Stimulated activated memory B cell treated with anti-CD40 and anti-IgM and Interleukin-4, amounts not matched to agents 10 μg/mL and 1 μg/mL and 100 μg/mL, for 72 hours (primary cell): ENCODE results near the gene ATF4.

ENCODE experiments used
- ATAC-seq: fragments of 150-1000 bp; cut with Tn5 transposase; 2 replicates; pipeline ENCODE4 v1.10.0; 2021
- H3K27ac Mint-ChIP-seq: one replicate; pipeline ENCODE4 v1.8.0; 2022; ENCODE audit warnings: mild to moderate bottlenecking, mixed read lengths
- H3K27me3 Mint-ChIP-seq: one replicate; pipeline ENCODE4 v1.8.0; 2022; ENCODE audit warnings: mixed read lengths
- H3K36me3 Mint-ChIP-seq: one replicate; pipeline ENCODE4 v1.8.0; 2022; ENCODE audit warnings: mixed read lengths
- H3K4me1 Mint-ChIP-seq: one replicate; pipeline ENCODE4 v1.8.0; 2022; ENCODE audit warnings: mixed read lengths
- H3K4me3 Mint-ChIP-seq: one replicate; pipeline ENCODE4 v1.8.0; 2022; ENCODE audit warnings: mild to moderate bottlenecking, moderate library complexity, mixed read lengths
- H3K9me3 Mint-ChIP-seq: one replicate; pipeline ENCODE4 v1.8.0; 2022; ENCODE audit warnings: mixed read lengths

ATF4 gene, protein sequence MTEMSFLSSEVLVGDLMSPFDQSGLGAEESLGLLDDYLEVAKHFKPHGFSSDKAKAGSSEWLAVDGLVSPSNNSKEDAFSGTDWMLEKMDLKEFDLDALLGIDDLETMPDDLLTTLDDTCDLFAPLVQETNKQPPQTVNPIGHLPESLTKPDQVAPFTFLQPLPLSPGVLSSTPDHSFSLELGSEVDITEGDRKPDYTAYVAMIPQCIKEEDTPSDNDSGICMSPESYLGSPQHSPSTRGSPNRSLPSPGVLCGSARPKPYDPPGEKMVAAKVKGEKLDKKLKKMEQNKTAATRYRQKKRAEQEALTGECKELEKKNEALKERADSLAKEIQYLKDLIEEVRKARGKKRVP

DNA sequence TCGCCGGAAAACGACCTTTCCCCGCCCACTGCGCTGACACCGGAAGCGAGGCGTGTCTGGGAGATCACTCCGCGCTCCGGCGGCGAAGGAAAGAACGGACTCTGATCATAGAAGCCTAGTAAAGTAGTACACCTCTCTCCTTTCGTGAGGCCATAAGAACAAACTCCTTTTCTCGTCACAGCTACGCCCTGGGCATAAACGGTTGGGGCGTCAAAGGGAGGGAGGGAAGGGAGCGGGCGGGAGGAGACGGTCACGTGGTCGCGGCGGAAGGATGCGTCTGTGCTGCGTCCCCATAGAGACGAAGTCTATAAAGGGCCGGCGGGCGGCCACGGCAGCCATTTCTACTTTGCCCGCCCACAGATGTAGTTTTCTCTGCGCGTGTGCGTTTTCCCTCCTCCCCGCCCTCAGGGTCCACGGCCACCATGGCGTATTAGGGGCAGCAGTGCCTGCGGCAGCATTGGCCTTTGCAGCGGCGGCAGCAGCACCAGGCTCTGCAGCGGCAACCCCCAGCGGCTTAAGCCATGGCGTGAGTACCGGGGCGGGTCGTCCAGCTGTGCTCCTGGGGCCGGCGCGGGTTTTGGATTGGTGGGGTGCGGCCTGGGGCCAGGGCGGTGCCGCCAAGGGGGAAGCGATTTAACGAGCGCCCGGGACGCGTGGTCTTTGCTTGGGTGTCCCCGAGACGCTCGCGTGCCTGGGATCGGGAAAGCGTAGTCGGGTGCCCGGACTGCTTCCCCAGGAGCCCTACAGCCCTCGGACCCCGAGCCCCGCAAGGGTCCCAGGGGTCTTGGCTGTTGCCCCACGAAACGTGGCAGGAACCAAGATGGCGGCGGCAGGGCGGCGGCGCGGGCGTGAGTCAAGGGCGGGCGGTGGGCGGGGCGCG, at the start of gene ATF4:
ATF4 (plus strand) TSS at position 337 of the 880 bp plus-strand sequence. CDS start 884 bp downstream, outside the sequence.
- peak; percentile 72 for ATAC-seq
- peak within 1 kb of the TSS; percentile 98 for H3K4me3 Mint-ChIP-seq
- H3K4me1 Mint-ChIP-seq = peaks cover 60% of the 10 kb centered on the region
- H3K36me3 Mint-ChIP-seq = peaks cover 58% of the 10 kb centered on the region
- H3K27ac Mint-ChIP-seq = peak within 1 kb of the TSS; percentile 91
- no peaks in the 10 kb centered on the region for H3K27me3 Mint-ChIP-seq
- no peaks in the 10 kb centered on the region for H3K9me3 Mint-ChIP-seq

DNA sequence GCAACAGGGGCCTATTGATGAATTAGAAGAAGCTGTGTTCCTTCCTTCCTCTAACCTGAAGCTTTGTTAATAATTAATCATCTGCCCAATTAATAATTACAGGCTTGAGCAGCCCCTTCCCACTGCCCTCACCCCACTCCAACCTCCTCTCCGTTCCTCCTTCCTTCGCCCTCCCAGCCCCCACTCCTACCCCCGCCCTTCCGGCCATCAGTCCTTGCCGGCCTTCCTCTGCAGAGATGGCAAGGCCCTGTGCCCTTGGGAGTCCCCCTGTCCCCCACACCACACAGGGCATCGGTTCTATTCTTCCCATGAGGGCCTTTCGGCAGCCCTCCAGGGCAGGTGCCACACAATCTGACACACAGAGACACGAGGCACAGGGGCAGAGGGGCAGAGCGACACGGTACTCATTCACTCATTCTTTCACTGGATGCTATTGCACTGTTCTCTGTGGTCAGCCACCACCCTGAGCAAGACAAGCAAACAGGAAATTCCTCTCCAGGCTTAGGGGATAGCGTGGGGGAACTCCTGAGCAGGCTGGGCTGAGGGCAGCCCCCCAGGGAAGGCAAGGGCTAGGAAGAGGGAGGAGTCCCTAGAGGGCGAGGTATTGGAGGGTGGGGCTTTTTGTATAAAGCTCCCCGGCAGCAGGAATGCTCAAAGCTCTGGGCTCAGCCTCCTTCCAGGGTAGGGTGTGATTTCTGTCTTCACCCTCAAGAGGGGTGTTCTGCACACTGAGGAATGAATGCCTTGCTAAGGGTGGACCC, 48.8 kb upstream of the ATF4 start:
- Mint-ChIP-seq H3K4me1 (peaks cover 76% of the 10 kb centered on the region), H3K27me3 (no peaks in the 10 kb centered on the region), H3K27ac (peak overlapping the region; percentile 97), H3K36me3 (no peaks in the 10 kb centered on the region), H3K9me3 (no peaks in the 10 kb centered on the region), H3K4me3 (peak overlapping the region; percentile 53)
- peak; percentile 82 for ATAC-seq

DNA sequence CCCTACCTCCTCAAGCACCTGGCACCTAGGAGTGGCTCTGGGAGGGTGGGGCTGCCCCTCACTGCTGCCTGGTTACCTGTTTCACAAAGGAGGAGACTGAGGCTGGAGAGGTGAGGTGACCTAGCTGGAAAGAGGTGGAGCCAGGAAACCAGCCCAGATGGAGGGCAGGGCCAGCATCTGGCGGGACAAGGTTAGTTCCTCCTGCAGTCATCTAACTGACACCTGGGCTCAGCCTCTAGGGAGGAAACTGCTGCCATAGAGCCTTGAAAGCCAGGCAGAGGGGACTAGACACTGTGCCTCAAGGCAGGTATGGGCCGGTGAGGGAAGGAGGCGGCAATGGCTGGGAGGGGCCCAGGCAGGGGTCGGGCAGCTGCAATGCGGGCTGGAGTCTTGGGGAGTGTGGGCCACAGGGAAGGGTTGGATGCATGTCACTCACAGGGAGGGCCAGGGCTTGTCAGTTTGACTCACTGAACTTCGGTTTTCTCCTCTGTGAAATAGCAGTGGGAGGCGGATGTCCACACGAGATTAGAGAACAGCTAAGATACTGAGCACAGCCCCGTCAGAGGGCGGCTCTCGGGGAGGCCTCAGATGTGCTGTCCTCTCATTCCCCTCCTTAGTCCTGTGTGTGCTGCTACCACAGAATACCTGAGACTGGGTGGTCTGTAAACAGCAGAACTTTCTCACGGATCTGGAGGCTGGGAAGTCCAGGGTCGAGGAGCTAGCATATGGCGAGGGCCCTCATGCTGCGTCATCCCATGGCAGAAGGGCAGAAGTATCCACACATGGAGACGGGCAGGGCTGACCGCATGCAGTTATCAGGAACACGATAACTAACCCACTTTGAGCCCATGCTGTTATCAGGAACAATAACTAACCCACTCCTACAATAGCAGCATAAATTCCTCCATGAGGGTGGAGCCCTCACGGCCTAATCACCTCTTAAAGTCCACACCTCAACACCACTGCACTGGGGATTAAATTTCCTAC, 47.5 kb upstream of the ATF4 start:
- H3K9me3 Mint-ChIP-seq = no peaks in the 10 kb centered on the region
- peak overlapping the region; percentile 97 for H3K27ac Mint-ChIP-seq
- peak; percentile 68 for ATAC-seq
- H3K36me3 Mint-ChIP-seq = peaks cover 12% of the 10 kb centered on the region
- no peaks in the 10 kb centered on the region for H3K27me3 Mint-ChIP-seq
- H3K4me3 Mint-ChIP-seq = peak overlapping the region; percentile 49
- peaks cover 63% of the 10 kb centered on the region for H3K4me1 Mint-ChIP-seq

DNA sequence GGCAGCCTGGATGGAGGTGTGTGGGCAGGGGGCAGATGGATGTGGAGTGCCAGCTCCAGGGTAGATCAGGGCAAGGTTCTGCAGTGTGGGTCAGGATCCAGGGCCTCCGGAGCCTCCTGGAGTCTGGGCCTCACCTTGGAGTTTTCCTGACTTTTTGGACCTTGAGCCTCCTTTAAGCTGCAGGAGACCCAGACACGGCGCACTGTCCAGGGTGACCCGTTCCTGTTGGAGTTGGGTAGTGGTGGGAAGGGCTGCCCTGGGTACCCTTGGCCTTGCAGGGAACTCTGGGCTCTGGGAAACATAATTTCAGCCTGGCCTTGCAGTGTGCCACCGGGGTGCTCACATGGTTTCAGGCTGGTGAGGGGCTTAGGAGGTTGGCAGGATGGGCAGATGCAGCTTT, 46.5 kb upstream of the ATF4 start:
- Mint-ChIP-seq H3K9me3 (no peaks in the 10 kb centered on the region), H3K36me3 (peaks cover 13% of the 10 kb centered on the region), H3K4me3 (no peak overlapping the region), H3K4me1 (peaks cover 53% of the 10 kb centered on the region), H3K27me3 (no peaks in the 10 kb centered on the region), H3K27ac (peak overlapping the region; percentile 97)
- ATAC-seq = no peak

DNA sequence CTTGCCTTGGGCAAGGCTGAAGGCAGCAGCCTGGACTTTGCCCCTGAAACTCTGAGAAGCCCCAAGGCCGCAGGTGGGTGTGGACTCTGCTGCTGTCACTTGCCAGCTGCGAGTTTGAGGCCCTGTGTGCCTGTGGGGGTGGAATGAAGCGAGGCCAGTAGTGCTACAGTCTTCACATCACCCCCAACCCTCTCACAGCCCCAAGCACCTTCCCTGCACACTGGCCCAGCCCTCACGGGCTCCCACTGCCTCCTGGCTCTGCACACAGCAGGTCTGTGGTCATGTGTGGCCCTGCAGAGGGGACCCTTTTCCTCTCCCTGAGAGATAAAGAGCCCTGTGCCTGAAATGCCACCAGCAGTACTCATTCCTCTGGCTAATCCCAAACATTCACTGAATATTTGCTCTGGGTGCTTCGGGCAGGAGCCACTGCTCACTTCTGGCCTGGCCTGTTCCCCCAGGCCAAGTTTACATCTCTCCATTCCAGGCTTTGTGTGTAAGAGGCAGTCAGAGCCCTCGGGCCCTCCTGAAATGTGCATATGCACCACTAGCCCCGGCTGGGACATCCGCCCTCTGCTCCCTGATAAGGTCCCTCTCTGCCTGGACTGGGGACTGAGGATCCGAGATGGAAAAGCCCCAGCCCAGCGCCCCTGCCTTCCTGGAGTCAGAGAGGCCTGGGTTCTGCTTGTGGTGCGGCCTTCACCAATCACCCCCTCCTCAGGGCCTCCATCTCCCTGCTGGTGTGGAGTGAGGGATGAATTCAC, 45.8 kb upstream of the ATF4 start:
- Mint-ChIP-seq H3K4me3 (no peak overlapping the region), H3K27ac (peak overlapping the region; percentile 97), H3K4me1 (peaks cover 50% of the 10 kb centered on the region), H3K27me3 (no peaks in the 10 kb centered on the region), H3K36me3 (peaks cover 13% of the 10 kb centered on the region), H3K9me3 (no peaks in the 10 kb centered on the region)
- ATAC-seq = no peak

DNA sequence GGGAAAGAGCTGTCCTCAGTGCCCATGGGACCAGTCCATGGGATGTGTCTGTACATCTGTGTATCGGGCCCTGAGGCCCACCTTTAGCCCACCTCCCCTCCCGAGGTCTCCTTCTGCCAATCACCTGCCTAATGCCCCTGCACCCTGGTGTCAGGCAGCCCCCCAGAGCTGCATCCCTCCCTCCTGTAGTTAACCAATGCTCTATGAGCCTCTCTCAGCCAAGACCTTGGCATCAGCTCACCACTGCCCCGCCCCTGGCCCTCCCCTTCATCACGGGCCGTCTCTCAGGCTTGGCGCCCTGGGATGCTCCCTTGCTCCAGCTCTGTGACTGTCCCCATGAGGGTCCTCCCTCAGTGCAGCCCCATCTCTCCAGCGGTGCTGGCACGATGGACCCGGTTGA, 45.0 kb upstream of the ATF4 start:
- H3K4me1 Mint-ChIP-seq = peaks cover 49% of the 10 kb centered on the region
- H3K36me3 Mint-ChIP-seq = peaks cover 13% of the 10 kb centered on the region
- H3K27me3 Mint-ChIP-seq = no peaks in the 10 kb centered on the region
- ATAC-seq = no peak
- no peak overlapping the region for H3K4me3 Mint-ChIP-seq
- peak overlapping the region; percentile 19 for H3K27ac Mint-ChIP-seq
- no peaks in the 10 kb centered on the region for H3K9me3 Mint-ChIP-seq

DNA sequence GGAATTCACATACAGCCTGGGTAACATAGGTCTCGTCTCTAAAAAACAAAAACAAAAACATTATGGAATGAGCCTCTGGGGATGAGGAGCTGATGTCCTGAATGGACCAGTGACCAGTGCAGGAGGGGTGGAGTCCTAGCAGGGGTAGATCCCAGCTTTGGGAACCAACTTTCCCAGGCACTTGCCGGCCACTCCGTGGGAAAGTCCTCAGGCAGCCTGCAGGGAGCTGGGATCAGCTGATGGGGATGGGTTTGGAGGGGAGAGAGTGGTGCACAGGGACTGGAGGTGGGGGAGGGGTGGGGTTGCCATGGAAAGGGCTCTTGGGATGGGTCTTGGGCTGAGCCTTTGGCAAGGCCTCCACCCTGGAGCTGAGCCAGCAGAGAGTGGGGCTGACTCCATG, 44.5 kb upstream of the ATF4 start:
- peak overlapping the region; percentile 19 for H3K27ac Mint-ChIP-seq

DNA sequence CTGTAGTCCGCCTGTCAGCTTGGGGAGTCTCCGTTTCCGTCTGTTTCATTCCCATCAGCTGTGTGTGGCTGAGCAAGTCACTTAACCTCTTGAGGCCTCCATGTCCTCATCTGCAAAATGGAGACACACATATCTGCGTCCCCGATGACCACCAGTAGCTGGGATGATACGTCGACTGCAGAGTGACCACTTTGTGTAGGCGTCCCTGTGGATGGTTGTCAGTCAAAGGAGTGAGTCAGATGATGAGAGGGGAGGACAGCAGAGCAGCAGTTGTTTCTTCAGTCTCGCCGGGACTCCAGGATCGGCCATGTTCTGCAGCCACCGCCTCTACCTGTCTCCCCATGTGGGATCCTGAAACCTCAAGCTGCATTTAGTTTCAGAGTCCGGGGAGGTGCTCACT, 43.7 kb upstream of the ATF4 start:
- peaks cover 20% of the 10 kb centered on the region for H3K36me3 Mint-ChIP-seq
- no peak overlapping the region for H3K4me3 Mint-ChIP-seq
- H3K9me3 Mint-ChIP-seq = no peaks in the 10 kb centered on the region
- peaks cover 36% of the 10 kb centered on the region for H3K4me1 Mint-ChIP-seq
- ATAC-seq = no peak
- no peak overlapping the region for H3K27ac Mint-ChIP-seq
- no peaks in the 10 kb centered on the region for H3K27me3 Mint-ChIP-seq

More for the DNA sequence above, 44.5 kb upstream of the ATF4 start:
- no peak for ATAC-seq
- Mint-ChIP-seq H3K9me3 (no peaks in the 10 kb centered on the region), H3K36me3 (peaks cover 15% of the 10 kb centered on the region), H3K4me3 (no peak overlapping the region), H3K4me1 (peaks cover 43% of the 10 kb centered on the region), H3K27me3 (no peaks in the 10 kb centered on the region)

DNA sequence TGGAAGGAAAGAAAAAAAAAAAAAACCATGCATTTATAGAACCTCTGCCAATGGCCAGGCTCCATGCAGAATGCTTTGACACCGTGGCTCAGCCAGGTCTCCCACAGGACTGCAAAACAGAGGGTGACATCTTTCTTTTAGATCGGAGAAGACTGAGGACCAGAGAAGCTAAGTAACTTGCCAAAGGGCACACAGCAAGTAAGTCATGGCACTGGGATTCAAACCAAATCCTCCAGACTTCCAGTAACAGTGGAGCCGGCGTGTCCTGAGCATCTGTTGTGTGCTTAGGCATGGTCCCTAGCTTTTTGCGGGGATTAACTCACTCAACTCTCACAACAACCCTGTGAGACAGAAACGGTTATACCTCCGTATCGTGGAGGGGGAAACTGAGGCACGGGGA, 42.8 kb upstream of the ATF4 start:
- Mint-ChIP-seq H3K9me3 (no peaks in the 10 kb centered on the region), H3K36me3 (peaks cover 20% of the 10 kb centered on the region), H3K4me1 (peaks cover 27% of the 10 kb centered on the region), H3K27me3 (no peaks in the 10 kb centered on the region), H3K27ac (no peak overlapping the region), H3K4me3 (no peak overlapping the region)
- ATAC-seq = no peak

DNA sequence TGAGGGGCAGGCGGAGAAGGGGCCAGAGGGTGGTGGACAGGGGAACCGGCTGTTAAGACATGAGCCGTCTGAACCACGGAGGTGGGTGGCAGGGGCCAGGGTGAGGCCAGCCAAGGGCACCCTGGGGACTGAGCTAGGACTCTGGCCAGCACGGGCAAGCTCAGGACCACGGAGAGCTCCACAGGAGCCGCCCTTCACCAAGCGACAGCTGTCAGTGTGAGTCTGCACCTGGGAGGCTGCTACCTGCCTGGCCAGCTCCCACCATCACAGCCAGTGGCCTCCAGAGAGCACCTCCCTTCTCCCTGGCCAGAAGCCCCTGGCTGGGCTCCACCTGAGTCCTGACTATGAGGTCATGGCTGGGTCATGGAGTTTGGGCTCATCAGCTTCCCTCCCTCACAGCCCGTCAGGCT, 41.9 kb upstream of the ATF4 start:
- no peaks in the 10 kb centered on the region for H3K27me3 Mint-ChIP-seq
- ATAC-seq = no peak
- peaks cover 20% of the 10 kb centered on the region for H3K36me3 Mint-ChIP-seq
- H3K4me1 Mint-ChIP-seq = peaks cover 18% of the 10 kb centered on the region
- H3K9me3 Mint-ChIP-seq = no peaks in the 10 kb centered on the region
- H3K4me3 Mint-ChIP-seq = no peak overlapping the region
- no peak overlapping the region for H3K27ac Mint-ChIP-seq

DNA sequence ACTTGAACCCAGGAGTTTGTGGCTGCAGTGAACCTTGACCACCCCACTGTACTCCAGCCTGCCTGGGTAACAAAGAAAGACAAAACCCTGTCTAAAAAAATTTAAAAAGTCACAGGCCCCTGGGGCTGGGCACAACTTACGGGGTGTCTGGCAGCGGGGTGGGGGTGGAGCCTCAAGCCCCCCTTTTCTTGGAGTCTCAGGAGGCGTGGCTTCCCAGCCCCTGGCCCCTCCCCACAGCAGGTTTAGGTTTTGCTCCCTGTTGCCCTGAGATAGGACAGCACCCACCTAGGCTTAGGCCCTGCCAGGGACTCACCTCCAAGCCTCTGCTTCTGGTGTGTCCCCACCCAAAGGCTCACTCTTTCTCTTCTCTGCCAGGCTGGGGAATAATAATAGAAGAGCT, 41.1 kb upstream of the ATF4 start:
- Mint-ChIP-seq H3K4me3 (no peak overlapping the region), H3K36me3 (peaks cover 20% of the 10 kb centered on the region), H3K27me3 (no peaks in the 10 kb centered on the region), H3K9me3 (no peaks in the 10 kb centered on the region), H3K27ac (no peak overlapping the region), H3K4me1 (peaks cover 11% of the 10 kb centered on the region)
- no peak for ATAC-seq

DNA sequence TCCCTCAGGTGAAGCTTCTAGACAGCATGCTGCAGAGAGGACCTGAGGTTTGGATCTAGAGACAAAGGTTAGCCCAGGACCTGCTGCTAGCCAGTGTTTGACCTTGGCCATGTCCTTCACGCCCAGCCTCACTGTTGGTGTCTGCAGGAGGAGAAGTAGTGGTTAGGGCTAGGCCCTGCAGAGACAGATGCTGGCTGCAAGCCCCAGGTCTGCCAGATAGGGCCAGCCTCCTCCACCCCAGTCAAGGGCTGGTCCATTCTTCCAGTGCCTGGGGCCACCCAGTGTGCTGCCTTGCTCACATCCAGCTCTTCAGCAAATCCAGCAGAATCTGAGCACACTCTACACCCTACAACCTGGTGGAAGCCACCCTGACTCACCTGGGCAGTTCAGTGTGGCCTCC, 39.8 kb upstream of the ATF4 start:
- ATAC-seq = no peak
- peaks cover 11% of the 10 kb centered on the region for H3K4me1 Mint-ChIP-seq
- no peak overlapping the region for H3K4me3 Mint-ChIP-seq
- no peaks in the 10 kb centered on the region for H3K27me3 Mint-ChIP-seq
- no peak overlapping the region for H3K27ac Mint-ChIP-seq
- H3K36me3 Mint-ChIP-seq = peaks cover 20% of the 10 kb centered on the region
- H3K9me3 Mint-ChIP-seq = no peaks in the 10 kb centered on the region

DNA sequence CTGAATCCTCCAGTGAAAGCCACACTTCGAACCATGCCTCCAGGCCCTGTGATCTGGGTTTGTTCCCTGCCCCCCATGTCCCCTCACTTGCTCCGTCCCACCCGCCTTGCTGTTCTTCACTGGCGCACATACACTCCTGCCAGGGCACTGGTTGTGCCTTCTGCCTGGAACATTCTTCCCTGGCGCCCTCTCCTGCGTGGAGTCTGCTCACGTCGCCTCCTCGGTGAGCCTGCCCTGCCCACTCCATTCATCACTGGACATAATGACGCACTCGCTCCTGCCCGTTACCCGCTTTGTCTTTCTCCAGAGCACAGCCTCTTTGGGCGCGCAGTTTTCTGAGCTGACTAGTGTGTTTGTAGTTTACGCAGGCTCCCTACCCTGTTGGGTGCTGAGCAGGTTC, 39.3 kb upstream of the ATF4 start:
- no peak overlapping the region for H3K27ac Mint-ChIP-seq
- ATAC-seq = no peak
- H3K27me3 Mint-ChIP-seq = no peaks in the 10 kb centered on the region
- peaks cover 20% of the 10 kb centered on the region for H3K36me3 Mint-ChIP-seq
- no peaks in the 10 kb centered on the region for H3K9me3 Mint-ChIP-seq
- H3K4me3 Mint-ChIP-seq = no peak overlapping the region
- peaks cover 11% of the 10 kb centered on the region for H3K4me1 Mint-ChIP-seq

DNA sequence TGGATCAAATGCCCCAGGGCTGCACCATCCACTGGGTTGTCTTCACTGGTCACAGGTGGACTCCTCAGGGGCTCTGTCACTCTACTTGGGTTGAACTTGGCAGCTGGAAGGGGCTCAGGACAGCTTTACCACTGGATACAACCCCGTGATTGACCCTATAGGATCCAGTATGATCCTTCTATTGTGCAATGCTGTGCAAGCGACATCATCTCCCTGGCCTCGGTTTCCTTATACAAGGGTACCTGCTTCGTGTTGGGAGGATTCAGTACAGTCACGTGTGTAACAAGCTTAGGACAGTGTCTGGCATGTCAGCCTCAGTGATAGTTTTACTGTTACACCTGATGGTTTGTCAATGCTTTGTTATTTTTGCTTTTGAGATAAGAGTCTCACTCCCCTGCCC, 38.8 kb upstream of the ATF4 start:
- Mint-ChIP-seq H3K36me3 (peaks cover 20% of the 10 kb centered on the region), H3K9me3 (no peaks in the 10 kb centered on the region), H3K4me3 (no peak overlapping the region), H3K27me3 (no peaks in the 10 kb centered on the region), H3K4me1 (peaks cover 11% of the 10 kb centered on the region), H3K27ac (no peak overlapping the region)
- no peak for ATAC-seq
